HG03378 (cell line): ENCODE results near the gene SIX2.

Source experiments
- ATAC-seq: cut with Tn5 transposase; IDR thresholded peaks from one replicate; pipeline ENCODE4 v1.9.1; 2021; ENCODE audit warnings: mild to moderate bottlenecking, moderate library complexity; ENCODE audit not compliant: unreplicated experiment

The SIX2 gene

DNA sequence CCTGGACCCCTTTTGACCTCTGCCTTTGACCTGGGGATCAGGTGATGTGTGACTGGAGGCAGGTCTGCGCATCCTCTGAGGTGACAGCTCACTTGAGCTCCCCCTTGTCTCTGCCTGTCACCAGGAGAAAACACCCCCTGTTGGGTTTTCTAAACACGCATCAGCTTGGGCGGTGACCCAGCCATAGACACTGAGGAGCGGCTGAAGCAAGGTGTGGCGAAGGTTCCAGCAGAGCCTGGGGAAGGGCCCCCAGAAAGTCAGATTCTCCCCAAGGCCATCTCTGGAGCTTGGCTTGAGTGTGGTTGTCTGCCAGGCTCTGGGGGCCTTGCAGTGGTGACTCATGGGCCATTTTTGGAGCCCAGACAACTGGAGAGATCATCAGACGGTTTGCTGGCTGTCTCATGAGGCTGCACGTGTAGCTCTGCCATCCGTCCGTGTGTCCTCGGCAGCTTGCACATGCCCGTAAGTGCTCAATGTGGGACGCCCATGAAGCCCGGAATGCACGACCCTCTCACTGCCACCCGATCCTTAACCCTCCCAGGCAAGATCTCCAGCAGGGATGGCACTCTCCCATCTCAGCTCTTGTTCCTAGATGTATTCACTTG, 38.3 kb downstream of the SIX2 start:
- no peak for ATAC-seq

DNA sequence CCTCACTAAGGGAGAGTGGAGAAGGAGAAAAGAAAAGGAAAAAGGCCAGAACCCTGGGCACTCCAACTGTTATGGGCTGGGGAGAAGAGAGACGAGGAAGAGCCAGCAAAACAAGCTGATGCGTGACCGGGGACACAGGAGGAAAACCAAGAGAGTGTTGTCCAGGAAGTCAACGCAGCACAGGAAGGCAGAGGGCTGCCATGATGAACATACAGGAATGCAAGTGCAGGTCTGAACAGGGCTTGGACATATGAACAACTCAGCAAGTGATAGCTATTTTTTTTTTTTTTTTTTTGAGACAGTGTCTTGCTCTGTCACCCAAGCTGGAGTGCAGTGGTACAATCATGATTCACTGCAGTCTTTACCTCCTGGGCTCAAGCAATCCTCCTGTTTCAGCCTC, 39.3 kb downstream of the SIX2 start:
- ATAC-seq, result no peak

DNA sequence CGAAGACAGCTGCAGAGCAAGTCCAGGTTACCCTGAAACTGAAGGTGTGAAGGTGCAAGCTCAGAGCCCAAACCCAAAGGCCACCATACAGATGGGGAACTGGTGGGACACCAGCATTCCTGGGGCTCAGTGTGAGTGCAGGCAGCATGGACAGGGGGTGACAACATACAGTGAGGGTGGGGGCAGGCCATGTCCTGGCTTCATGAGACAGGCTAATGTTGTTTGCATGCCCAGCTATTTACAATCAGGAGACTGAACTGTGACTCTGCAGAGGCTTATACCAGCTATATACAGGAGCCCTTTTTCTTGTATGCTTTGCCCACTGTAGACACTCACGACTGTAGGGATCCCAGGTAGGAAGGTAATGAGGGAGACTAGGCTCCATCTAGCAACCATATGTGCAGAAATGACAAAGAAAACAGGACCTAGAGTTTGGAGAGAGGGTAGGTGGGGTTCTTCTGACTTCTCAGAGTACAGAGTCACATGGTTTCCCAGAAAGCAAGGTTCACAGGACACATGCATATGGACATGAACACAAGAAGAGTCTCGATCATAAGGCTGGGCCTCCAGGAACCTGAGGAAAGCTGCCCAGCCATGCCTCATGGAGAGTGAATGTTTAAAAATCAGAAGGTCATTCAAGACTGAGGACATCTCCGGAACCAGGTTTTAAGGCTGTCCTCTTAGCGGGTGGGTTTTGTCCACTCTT, 41.4 kb downstream of the SIX2 start:
- no peak for ATAC-seq

DNA sequence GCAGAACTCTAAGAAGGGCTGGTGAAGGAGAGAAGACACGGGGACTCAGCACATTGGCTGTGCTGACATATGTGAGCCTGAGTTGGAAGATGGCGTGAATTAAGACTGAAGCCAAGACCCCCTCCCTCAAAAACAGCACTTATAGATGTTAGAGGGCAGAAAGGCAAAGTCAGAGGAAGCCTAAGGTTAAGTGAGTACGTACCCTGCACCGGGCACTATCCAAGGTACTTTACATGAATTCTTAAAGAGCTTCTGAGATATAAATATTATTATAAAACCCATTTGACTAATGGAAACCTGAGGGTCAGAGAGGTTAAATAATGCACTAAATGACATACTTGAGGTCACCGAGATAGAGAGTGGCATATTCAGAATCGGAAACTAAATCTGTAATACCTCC, 42.2 kb downstream of the SIX2 start:
- ATAC-seq, result no peak

DNA sequence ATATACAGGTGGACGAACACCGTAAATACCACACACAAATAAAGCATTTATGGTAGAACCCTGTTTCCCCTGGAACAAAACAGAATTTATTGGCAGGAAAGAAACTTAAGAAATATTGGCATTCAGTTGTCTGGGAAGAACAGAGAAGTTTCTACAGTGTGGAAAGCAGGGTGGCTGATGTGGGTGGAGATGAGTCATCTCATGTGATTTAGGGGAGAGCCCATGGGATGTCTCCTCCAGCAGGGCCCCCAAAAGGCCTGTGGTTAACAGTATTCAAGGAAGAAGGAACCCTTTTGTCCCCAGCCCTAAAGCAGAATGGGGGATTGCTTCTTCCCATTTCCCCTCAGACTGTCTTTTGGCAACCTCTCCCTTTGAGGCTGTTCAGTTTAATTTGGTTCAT, 43.6 kb downstream of the SIX2 start:
- ATAC-seq, result no peak

DNA sequence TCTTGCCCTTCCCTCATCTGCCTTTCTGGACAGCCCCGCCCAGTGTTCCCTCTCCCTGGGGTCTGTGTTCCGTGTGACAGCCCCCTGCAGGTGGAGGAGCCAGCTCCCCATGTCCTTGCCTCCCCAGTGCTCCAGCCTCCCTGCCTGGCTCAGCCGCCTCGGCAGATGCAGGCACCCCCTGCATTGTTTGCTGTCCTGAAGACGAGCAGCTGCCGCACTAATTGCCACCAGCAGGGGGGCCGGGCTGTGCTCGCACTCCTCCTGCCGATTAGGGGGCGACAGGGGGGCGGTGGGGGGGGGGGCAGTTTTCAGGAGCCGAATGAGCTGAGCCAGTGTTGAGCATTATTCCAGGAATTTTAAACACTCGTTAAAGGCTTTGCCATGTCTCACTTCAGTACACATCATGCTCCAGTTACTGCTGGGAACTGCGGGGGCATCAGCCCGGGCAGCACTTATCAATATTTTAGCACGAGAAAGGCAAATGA, 44.5 kb downstream of the SIX2 start:
- no peak for ATAC-seq

DNA sequence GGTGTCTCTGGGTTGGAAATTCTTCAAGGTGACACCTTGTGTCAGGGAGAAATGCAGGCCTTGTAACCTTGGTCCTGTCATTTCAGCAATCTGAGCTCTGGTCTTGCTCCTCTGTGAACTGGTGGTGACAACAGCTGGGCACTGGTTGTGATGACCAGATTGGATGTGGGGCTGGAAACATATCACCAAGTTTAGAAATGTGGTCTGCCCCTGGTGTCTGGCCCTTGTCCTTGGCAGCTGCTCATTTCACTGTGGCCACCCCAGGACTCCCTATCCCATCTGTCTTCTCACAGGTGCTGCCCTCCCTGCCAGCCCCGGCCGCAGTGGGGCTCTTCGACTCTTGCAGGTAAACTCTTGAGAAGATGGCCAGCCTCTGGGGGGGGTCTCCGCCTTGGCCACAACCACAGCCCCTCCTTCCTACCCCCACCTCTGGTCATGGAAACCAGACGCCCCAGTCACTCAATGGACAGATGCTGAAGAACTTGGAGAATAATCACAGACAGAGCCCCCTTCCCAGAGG, 47.0 kb downstream of the SIX2 start:
- no peak for ATAC-seq

DNA sequence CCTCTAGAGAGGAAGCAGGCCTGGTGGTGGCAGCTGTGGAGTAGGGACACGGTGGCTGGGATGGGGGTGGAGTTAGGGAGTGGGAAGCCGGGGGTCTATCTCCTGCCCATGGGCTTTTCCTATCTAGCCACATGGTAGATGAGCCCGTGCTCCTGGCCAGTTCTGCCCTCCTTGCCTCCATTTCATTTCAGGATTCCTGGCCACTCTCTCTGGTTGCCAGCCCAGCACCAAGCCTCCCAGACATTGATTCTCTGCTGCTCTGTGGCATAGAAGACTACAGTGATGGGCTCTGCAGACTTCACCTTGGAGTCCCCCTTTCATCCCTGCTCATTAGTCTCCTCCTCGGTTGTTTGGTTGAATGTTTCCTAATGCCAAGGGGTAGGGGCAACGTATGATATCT, 48.4 kb downstream of the SIX2 start:
- no peak for ATAC-seq

DNA sequence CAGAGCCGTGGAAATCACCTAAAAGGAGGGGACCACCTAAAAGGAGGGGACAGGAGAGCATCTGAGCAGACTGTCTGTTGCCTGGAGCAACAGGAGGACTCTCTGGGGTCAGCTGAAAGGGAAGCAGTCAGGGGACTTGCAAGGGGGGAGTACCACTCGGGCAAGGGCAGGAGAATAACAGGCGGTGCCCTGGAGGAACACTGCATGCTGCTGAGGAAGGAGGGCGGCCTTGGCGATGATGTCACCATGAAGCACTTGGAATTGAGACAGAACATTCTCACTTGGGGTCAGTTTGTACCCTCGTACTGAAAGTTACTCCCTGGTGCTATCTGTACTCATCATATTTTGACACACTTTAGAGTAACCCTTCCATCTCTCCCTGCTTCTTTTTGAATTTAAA, 49.4 kb downstream of the SIX2 start:
- ATAC-seq, result no peak

DNA sequence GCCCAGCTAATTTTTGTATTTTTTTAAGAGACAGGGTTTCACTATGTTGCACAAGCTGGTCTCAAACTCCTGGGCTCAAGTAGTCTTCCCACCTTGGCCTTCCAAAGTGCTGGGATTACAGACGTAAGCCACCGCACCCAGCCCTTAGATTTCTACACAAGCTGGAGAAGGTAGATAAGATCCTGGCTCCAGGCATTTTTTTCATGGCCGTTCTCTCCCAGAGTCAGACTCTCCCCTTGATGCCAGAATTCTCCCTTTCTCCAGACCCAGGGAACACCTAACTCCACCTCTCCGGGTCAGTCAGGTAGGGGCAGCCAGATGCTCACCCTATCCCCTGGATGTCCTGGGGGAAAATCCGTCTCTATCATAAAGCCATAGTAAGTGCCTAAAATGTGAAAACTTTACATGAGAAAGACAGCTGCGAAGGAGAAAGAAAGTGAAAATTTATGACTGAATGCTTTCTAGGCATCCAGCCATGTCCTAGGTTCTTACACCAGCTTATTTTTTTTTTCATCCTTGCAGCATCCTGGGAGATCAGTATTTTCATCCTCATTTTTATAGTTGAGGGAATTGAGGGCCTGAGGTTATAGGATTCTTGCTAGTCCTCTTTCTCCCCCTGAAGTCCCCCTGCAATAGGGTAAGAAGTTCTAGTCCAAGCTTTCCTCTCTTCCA, 51.5 kb downstream of the SIX2 start:
- no peak for ATAC-seq

DNA sequence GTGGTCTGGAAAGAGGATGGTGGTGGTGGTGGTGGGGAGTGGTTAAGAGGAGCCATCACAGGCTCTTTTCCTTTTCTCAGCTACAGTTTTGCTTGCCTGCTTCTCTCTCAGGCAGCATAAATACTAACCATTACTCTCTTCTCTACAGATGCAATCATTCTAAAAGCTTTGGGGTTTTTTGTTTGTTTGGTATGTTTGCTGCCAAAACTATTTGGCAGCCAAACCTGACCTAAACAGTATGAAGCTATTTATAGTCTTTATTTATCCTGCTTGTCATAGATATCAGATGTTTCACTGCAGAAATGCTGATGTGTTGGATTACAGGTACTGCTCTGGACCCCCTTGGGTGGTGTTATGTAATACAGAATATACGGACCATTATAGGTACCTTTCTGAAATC, 52.4 kb downstream of the SIX2 start:
- no peak for ATAC-seq

DNA sequence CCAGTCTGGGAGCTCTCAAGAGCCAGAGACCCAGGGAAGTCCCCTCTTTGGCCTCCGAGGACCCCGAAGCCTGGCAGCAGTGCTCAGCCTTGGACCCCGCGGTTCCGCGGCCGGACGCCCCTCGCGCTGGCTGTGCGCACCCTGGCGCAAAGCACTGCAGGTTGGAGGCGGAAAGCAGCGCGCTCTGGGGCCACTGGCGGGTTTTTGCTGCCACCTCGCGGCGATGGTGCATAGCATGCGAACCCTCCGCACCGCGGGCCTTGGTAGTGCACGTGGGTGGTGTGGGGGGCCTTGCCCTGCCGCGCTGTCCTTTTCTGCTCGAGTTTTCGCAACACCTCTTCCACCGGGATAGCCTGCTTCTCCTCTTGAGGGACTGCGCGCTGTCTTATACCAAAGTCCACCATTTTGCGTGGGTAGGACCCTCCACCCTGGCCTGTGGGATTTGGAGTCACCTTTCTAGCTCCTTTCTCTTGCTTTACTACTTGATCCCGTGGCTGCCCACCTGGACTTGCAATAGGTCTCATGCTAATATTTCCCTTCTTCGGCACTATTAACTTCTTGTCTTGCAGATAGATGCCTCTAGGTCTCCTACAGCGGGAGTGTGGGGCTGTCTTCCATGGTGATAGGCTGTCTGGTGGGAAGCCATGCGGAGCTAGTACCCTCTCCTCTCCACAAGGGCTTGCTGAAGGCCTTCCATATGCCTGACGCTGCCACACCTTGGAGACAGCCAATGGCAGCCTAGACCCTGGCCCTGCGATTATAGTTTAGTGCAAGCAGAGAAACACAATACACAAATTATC, 53.5 kb downstream of the SIX2 start:
- ATAC-seq, result no peak
